ENCODE data around the gene PGA4. TPM values are rescaled to one million over a fixed set of nuclear protein-coding genes. Genes with fewer than 3 reads are reported as not detected.
"Not testable (repeated sequence)": the region's sequence is repeated elsewhere in the genome, so short reads cannot be mapped to it uniquely, and the experiment has no call there.

PGA4 gene
- total RNA-seq, 1 experiment from 2014 or later = not detected

- DNase-seq; H3K36me3 ChIP-seq; H3K9me3 ChIP-seq (replicated peaks); H3K27ac ChIP-seq; H3K27me3 ChIP-seq; H3K4me1 ChIP-seq; H3K4me3 ChIP-seq: not testable (repeated sequence)
Observed at GRCh38 chr11:61219016-61219415, 3.1 kb upstream of the PGA4 start.

DNA sequence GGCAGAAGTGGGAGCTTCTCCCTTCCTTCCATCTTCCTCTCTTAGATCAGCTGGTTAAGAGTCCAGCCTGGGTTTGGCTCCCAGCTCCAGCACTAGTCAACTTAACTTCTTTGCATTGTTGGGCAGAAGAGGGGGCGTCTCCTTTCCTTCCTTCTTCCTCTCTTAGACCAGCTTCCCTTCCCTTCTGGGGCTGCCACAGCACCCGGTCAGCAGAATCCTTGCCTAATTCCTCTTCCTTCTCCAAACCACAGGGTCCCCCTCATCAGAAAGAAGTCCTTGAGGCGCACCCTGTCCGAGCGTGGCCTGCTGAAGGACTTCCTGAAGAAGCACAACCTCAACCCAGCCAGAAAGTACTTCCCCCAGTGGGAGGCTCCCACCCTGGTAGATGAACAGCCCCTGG is 545 bp downstream of the PGA4 start:
- not testable (repeated sequence) for H3K27ac ChIP-seq; H3K4me1 ChIP-seq; H3K27me3 ChIP-seq; DNase-seq; H3K4me3 ChIP-seq; H3K36me3 ChIP-seq; H3K9me3 ChIP-seq (replicated peaks)

GRCh38 chr11:61226457-61227137 is 4.5 kb downstream of the PGA4 start:
- not testable (repeated sequence) for DNase-seq; H3K27me3 ChIP-seq; H3K9me3 ChIP-seq (replicated peaks); H3K4me1 ChIP-seq; H3K4me3 ChIP-seq; H3K27ac ChIP-seq; H3K36me3 ChIP-seq

GRCh38 chr11:61229458-61229857 is 7.3 kb downstream of the PGA4 start:
- H3K27me3 ChIP-seq; DNase-seq; H3K27ac ChIP-seq; H3K4me3 ChIP-seq; H3K4me1 ChIP-seq; H3K9me3 ChIP-seq (replicated peaks); H3K36me3 ChIP-seq: not testable (repeated sequence)

- H3K36me3 ChIP-seq; H3K4me1 ChIP-seq; H3K27ac ChIP-seq; DNase-seq; H3K9me3 ChIP-seq (replicated peaks); H3K27me3 ChIP-seq; H3K4me3 ChIP-seq: not testable (repeated sequence)
Observed at GRCh38 chr11:61231033-61231432, 8.9 kb downstream of the PGA4 start.

DNA sequence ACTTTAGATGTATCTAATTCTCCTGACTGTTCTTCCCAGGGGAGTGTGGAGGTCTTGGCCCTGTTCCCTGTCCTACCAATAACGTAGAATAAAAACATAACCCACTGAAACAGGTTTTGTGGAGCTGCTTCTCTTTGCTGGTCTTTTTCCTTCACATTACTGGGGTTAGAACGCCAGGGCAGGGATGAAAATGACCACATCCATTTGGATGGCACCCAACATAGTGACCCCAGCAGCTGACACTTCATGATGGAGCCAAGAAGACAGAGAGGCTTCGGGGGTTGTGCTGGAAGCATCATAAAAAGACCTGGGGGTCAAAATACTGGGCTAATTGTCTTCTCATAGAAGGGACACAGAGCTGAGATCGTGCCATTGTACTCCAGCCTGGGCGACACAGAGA is 9.4 kb downstream of the PGA4 start:
- not testable (repeated sequence) for H3K9me3 ChIP-seq (replicated peaks); H3K4me3 ChIP-seq; H3K4me1 ChIP-seq; H3K27me3 ChIP-seq; H3K36me3 ChIP-seq; DNase-seq; H3K27ac ChIP-seq

DNA sequence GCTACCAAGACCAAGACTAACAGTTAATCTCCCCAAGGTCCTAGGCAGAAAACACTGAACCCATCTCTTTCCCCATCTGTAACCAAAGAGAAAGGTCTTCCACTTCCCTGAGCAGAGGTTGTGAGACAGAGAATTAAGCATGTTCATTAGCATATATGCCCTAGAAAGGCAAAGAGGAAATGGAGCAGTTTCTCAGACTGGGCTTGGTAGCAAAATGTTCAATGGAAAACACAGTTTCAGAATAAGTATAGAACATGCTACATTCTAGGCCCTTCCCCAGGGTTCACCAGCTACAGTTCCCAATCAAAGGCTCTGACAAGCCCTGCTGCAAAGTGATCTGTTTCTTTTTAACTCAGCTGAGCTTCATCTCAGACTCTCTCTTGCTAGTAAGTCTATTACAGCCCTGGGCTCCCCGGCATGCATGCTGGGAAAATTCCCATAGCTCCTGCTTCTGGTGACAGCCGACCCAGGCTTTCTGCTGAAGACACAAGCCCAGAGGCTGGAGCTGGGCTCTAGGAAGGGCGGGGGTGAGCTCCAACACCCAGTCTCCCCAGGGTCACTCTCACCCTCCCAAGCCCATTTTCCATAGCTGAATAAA is 10.5 kb downstream of the PGA4 start:
- H3K27ac ChIP-seq; DNase-seq; H3K9me3 ChIP-seq (replicated peaks); H3K4me1 ChIP-seq; H3K36me3 ChIP-seq; H3K27me3 ChIP-seq; H3K4me3 ChIP-seq: not testable (repeated sequence)

DNA sequence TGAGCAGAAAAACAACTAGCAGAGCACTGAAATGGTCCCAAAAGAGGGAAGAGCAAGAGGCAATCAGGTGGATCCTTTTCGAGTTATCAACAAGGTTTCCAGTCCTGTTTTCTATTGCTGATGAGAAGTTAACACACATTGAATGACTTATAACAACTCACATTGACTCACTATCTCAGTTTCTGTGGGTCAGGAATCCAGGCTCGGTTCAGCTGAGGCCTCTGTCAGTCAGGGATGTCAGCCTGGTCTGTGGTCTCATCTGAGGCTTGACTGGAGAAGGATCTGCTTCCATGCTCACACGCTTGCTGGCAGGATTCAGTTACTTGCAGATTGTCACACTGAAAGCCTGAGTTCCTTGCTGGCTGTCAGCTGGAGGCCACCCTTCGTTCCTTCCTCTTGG is 15.0 kb downstream of the PGA4 start:
- DNase-seq; H3K36me3 ChIP-seq; H3K27ac ChIP-seq; H3K27me3 ChIP-seq; H3K4me3 ChIP-seq; H3K9me3 ChIP-seq (replicated peaks); H3K4me1 ChIP-seq: not testable (repeated sequence)

DNA sequence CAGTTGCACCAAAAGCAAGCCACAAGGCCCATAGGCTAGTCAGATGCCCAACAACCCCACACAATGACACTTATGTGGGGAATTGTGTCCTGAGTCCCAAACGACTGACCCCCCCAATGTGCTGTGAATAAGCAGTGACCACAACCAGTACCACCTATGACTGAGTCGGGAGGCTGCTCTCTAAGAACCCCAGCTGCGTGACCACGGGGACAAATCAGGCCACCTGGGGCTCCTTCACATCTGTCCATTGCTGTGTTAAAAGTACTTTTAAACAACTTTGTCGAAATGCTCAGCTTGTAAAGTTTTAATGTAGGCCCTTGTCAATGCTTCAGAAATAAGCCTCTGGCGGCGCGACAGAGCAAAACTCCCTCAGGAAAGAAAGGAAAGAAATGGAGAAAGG is 18.1 kb downstream of the PGA4 start:
- not testable (repeated sequence) for H3K36me3 ChIP-seq; H3K9me3 ChIP-seq (replicated peaks); H3K27ac ChIP-seq; DNase-seq; H3K27me3 ChIP-seq; H3K4me3 ChIP-seq; H3K4me1 ChIP-seq

GRCh38 chr11:61240875-61241274 is 18.7 kb downstream of the PGA4 start, which contains the start of gene PGA5:
PGA5 (plus strand) TSS chr11:61241175; CDS start chr11:61241227, 52 bp downstream.
- DNase-seq; H3K4me3 ChIP-seq; H3K36me3 ChIP-seq; H3K27ac ChIP-seq; H3K27me3 ChIP-seq; H3K9me3 ChIP-seq (replicated peaks); H3K4me1 ChIP-seq: not testable (repeated sequence)

DNA sequence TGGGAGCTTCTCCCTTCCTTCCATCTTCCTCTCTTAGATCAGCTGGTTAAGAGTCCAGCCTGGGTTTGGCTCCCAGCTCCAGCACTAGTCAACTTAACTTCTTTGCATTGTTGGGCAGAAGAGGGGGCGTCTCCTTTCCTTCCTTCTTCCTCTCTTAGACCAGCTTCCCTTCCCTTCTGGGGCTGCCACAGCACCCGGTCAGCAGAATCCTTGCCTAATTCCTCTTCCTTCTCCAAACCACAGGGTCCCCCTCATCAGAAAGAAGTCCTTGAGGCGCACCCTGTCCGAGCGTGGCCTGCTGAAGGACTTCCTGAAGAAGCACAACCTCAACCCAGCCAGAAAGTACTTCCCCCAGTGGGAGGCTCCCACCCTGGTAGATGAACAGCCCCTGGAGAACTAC is 19.4 kb downstream of the PGA4 start:
- not testable (repeated sequence) for H3K4me3 ChIP-seq; H3K27ac ChIP-seq; DNase-seq; H3K4me1 ChIP-seq; H3K36me3 ChIP-seq; H3K27me3 ChIP-seq; H3K9me3 ChIP-seq (replicated peaks)

DNA sequence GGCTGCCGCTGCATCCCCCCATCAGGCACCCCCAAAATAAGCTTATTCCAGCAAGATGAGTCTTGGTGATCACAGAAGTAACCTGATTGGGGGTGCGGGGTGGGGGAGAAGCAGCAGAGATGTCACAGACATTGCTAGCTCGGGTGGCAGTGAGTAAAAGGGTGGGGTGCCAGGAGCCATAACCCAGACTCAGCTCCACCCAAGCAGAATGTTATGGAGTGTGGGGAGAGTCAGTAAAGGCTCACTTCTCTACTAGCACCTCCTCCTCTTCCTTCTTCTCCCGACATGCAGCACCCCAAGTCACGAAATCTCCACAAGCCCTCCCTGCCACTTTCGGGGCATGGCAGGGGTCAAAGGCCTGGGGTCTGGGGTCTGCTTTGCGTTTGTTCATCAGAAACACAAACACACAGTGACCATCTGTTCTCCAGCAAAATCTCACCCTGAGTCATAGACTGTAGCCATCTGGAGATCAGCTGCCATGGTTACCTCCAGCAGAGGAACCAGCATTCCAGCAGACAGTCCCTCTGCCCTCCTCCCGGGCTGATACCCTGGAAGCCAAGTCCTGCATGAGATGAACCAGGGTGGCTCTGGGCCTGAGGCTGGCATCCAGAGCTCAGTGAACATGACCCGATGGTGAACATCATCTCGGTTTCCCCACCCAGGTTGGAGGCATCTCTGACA is 23.3 kb downstream of the PGA4 start:
- H3K36me3 ChIP-seq; H3K27ac ChIP-seq; DNase-seq; H3K9me3 ChIP-seq (replicated peaks); H3K4me3 ChIP-seq; H3K4me1 ChIP-seq; H3K27me3 ChIP-seq: not testable (repeated sequence)

DNA sequence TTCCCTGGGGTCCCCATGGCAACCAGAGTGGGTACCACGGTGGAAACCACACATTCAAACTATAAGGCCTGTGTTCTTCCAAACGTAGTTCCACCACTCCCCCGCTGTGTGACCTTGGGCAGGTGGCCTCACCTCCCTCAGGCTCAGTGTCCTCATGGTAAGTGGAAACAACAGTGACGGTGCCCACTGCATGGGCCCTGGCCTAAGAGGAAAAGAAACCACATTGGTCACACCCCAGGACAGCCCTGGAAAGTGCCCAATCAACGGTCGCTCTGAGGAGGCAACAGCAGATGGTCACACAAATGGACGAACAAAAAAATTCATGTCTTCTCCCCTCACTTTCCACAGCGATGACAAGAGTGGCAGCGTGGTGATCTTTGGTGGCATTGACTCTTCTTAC is 25.9 kb downstream of the PGA4 start:
- not testable (repeated sequence) for H3K36me3 ChIP-seq; H3K27me3 ChIP-seq; H3K27ac ChIP-seq; H3K9me3 ChIP-seq (replicated peaks); H3K4me3 ChIP-seq; H3K4me1 ChIP-seq; DNase-seq

DNA sequence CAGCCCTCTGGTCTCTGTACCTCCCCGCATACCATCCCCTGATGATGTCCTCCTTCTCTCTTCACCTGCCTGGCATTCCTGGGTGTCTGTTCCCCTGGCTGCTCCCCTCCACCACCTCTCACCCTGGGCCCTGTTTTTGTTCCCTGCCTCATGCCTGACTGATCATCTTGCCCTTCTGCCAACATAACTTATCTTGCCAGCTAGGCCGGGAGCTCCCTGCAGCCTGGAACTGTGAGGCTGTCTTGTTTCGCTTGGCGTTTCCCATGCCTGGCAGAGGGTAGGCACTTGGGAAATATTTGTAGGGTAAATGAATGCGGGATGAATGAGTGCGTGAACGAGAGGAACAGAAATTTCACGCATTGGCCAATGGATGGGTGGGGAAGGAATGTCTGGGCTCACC is 27.1 kb downstream of the PGA4 start:
- H3K27me3 ChIP-seq; H3K4me3 ChIP-seq; H3K9me3 ChIP-seq (replicated peaks); H3K4me1 ChIP-seq; H3K27ac ChIP-seq; H3K36me3 ChIP-seq; DNase-seq: not testable (repeated sequence)

DNA sequence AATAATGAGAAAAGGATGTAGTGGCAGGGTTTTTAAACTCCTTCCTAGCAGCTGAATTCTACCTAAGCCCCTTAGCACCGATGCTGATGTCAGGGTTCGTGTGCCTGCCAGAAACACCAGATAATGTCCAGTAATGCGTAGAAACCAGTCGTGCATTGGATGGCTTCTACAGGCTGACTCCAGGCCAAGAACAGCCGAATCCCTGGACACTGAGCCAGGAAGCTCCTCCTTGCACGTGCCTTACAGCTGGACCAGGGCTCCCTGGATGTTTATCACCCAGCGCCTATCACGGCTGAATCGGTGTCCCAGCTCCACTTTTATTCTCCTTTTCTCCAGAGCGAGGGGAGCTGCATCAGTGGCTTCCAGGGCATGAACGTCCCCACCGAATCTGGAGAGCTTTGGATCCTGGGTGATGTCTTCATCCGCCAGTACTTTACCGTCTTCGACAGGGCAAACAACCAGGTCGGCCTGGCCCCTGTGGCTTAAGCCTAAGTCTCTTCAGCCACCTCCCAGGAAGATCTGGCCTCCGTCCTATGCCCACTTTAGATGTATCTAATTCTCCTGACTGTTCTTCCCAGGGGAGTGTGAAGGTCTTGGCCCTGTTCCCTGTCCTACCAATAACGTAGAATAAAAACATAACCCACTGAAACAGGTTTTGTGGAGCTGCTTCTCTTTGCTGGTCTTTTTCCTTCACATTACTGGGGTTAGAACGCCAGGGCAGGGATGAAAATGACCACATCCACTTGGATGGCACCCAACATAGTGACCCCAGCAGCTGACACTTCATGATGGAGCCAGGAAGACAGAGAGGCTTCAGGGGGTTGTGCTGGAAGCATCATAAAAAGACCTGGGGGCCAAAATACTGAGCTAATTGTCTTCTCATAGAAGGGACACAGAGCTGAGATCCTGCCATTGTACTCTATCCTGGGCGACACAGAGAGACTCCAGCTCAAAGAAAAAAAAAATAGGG is 28.9 kb downstream of the PGA4 start:
- H3K36me3 ChIP-seq; H3K4me3 ChIP-seq; H3K9me3 ChIP-seq (replicated peaks); H3K27ac ChIP-seq; H3K27me3 ChIP-seq; H3K4me1 ChIP-seq: not testable (repeated sequence)
- peak; percentile 31 to 44 for DNase-seq
